NCI-H526 (cell line): ENCODE data around the gene CIPC.

ENCODE experiments used
- DNase-seq, 2 experiments: peaks; one replicate each; lab custom pipeline; 2025; lab: John Stamatoyannopoulos, UW

CIPC gene

DNA sequence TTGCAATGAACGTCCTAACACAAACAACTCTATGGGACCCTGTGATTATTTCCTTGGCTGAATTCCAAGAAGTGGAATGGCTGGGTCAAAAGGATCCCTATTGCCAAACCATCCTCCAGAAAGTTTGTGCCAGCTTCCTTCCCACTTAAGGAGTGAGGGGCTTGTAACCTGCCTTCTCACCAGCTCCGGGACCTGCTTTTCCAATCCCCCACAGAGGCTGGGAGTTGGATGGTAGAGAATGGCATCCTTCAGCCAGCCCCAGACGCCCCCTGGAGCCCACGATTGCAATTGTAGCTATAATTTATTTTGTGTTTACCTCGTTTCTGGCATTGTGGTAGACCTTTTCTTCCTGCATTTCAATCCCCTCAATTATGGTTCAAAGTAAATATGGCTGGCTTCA is 53.2 kb downstream of the CIPC start:
- DNase-seq, result peak in 1 of 2 experiments; percentile 34

DNA sequence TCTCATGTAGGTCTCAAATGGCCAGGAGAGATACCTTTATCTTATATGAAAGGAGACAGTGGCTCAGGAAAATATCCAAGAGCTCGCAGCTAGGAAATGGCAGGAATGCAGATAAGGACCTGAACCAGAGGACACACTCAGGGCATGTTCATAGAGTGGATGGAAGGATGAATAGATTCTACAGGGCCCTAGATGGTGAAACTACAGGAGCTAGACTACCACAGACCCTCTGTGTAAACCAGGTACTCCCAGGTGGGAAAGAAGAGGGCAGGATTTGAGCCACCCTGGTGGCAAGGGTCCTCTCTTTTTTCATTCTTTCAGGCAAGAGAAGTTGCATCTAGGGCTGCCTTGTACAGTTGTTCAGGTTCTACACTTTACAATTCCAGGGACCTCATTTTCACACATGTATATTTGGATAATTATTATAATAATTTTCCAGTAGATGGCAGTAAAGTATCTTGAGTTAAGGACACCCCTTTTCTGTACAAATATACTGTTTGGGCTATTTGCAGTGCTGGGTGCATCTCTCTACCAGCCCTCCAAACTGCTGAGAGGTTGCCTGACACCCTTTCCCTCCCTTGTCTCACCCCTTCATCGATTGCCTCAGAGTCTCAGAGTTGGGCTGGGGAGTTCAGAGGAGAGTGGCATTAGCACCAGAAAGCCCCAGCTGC is 54.0 kb downstream of the CIPC start:
- DNase-seq, result peak; percentile 17 to 74

DNA sequence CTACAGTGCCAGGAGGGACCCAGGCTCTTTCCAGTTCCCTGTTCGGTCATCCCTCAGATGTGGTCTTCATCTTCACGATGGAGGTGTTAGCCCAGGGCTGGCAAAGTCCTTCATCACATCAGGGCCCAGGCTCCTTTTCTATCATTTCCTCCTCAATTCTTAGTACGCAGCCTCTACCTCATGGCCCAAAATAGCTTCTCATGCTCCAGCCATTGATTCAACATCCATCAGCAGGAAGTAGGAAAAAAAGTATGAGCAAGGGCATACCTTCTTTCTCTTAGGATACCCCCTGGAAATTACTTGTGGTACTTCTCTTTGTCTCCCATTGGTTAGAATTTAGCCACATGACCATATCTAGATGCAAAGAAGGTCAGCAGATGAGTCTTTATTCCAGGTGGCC is 55.7 kb downstream of the CIPC start:
- DNase-seq, result no peak

DNA sequence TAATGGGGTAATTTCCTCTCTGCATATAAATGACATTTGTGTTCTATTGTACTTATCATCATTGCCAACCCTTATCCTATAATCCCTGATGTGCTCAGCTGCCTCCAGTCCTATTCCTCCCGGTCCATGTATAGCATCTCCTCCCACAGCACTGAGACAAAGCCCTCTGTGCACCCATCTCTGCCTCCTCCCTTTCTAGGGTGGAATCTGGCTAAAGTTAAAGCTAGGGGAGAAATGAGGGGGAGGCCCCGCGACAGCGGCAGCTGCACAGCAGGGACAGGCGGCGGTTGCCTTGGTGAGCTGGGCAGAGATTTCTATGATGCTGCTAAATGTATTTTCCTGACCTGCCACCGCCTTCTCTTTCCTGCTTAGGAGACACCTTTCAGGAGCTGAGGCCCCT is 56.4 kb downstream of the CIPC start:
- DNase-seq, result no peak

DNA sequence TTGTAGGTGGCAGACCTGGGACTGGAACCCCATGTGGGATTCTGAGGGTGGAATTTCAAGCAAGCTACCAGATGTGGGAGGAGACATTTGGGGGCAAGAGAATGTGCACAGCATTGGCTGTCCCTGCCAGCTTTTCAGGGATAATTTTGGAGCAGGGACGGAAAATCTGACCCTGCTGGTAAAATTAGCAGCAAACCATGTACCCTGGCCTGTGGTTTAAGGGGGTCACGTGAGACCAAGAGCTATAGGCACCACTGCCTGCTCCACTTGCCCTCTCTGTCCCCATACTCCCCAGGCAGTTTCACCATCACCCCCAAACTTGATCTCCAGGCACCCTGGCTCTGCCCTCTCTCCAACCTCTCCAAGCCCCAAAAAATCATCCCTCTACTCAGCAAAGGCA is 57.0 kb downstream of the CIPC start:
- DNase-seq, result no peak

DNA sequence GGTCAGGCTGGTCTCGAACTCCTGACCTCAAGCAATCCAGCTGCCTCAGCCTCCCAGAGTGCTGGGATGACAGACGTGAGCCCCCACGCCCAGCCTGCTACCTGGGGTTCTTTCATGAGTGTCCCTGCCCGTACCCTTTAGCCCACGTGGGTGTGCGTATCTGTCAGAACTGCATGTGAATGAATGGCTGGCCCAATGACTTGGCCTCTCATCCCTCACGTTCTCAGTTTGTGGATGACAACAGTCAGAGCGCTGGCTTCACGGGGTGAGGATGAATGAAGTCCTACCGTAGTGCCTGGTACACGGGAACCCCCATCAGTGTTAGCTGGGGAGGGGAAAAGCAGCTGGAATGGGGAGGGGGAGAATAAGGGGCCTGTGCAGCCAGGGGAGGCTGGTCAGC is 59.7 kb downstream of the CIPC start:
- DNase-seq, result no peak

DNA sequence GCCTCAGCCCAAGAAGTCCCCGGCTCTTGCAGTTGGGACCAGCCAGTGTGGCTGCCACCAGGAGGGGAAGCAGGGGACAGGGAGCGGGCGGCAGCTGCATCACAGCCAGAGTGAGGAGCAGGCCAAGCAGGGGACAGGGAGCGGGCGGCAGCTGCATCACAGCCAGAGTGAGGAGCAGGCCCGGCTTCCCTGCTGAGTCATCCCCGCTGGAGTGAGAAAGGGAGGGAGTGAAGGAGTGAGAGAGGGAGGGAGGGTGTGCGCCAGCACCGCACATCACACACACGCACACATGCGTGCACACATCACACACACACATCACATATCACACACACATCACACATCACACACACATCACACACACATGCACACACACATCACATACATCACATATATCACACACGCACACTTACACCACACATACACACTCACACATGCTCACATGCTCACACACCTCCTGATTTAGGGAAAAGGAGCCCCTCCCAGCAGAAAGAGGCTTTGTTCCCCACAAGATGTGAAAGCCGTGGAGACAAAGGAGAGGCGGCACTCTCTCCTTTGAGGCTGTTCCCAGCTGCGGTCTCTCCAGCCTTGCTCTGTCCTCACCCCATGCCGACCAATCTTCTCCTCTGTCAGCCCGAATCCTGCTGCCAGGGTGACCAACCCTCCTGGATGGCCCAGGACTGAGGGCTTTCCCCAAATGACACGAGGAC is 60.3 kb downstream of the CIPC start:
- DNase-seq, result peak in 1 of 2 experiments; percentile 18

- DNase-seq, result no peak
Observed at GRCh38 chr14:77158882-77159255, 60.8 kb downstream of the CIPC start.

DNA sequence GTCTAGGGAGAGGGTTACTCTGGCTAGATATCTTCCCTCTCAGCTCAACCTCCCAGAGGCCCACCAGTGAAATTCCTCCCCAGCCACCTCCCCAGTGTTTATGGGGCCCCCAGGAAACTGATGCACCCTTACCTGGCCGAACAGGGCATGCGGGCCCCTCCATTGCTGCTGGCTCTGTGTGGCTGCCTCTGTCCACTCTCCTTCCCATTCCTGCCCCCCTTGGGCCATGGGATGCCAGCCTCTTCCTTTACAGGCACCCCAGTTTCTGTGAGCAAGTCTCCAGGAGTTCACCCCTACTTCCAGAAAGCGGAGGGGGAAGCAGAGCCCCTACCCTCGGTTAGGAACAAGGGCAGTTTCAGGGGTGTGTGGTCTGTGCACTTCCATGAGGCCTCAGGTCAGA is 63.0 kb downstream of the CIPC start:
- no peak for DNase-seq
